Stimulated activated CD8-positive, alpha-beta memory T cell treated with anti-CD3 and anti-CD28 coated beads, Interleukin-15, amount 100 ng/mL, for 4 hours (primary cell): ENCODE measurements around the gene APBA2.

Experiments used
- DNase-seq, 2 donors: peaks; one replicate each; pipeline ENCODE4 v3.0.0-alpha.2; 2020; ENCODE audit warnings: low read depth in 2 of 2

APBA2 gene

GRCh38 chr15:29119847-29120246, 234.1 kb downstream of the APBA2 start:
- no peak for DNase-seq

GRCh38 chr15:29120593-29121368, 235.0 kb downstream of the APBA2 start:
- no peak for DNase-seq

- DNase-seq = no peak
Observed at GRCh38 chr15:29121369-29121656, 235.5 kb downstream of the APBA2 start.

- DNase-seq = no peak
Observed at GRCh38 chr15:29121907-29122306, 236.1 kb downstream of the APBA2 start.

GRCh38 chr15:29122506-29122905, 236.7 kb downstream of the APBA2 start:
- no peak for DNase-seq

GRCh38 chr15:29123171-29123570, 237.4 kb downstream of the APBA2 start:
- DNase-seq = no peak

GRCh38 chr15:29123991-29124390, 238.2 kb downstream of the APBA2 start:
- DNase-seq = no peak

- no peak for DNase-seq
Observed at GRCh38 chr15:29124581-29125381, 239.0 kb downstream of the APBA2 start.

- DNase-seq = no peak
Observed at GRCh38 chr15:29125382-29126207, 239.8 kb downstream of the APBA2 start.

- DNase-seq = no peak
Observed at GRCh38 chr15:29126208-29126536, 240.4 kb downstream of the APBA2 start.

- DNase-seq = no peak
Observed at GRCh38 chr15:29126821-29127461, 241.2 kb downstream of the APBA2 start.

- DNase-seq = no peak
Observed at GRCh38 chr15:29127506-29128430, 242.0 kb downstream of the APBA2 start.

GRCh38 chr15:29128671-29129070, 242.9 kb downstream of the APBA2 start:
- no peak for DNase-seq

- no peak for DNase-seq
Observed at GRCh38 chr15:29129221-29129620, 243.4 kb downstream of the APBA2 start.

GRCh38 chr15:29129926-29130325, 244.2 kb downstream of the APBA2 start:
- DNase-seq = no peak

- no peak for DNase-seq
Observed at GRCh38 chr15:29130476-29130875, 244.7 kb downstream of the APBA2 start.

GRCh38 chr15:29130951-29131839, 245.4 kb downstream of the APBA2 start:
- DNase-seq = no peak

GRCh38 chr15:29131840-29132420, 246.2 kb downstream of the APBA2 start:
- DNase-seq = no peak

GRCh38 chr15:29132735-29133181, 247.0 kb downstream of the APBA2 start:
- no peak for DNase-seq
